ENCODE measurements around the gene SCUBE3. TPM values are rescaled to one million over a fixed set of nuclear protein-coding genes. Genes with fewer than 3 reads are reported as not detected.
A peak's percentile ranks its signal among the peaks of the same experiment; 100 is the strongest.

Gene SCUBE3
- total and polyA plus RNA-seq, 3 experiments from 2014 or later: 0.07 to 0.18 (median 0.07) TPM

DNA sequence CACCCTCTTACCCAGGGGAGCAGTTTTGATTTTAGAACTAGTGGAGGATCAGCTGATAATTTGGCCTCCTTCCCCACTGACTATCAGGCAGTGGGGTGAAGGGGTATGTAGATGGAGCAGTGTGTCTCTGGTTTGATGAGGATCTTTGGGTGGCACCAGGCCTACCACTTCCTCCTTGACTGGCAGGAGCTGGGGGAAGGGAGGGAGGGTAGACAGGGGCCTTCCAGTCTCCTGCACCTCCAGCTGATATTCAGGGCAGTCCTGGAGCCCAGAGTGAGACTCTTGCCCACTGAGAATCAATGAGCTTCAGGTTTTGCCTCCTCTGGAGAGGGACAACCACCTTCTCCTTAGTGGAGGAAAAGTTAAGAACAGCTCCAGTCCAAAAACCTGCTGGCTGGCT, 87.1 kb downstream of the SCUBE3 start:
- Histone ChIP-seq H3K27me3 (ENCODE audit: insufficient read depth, low read length, poor library complexity, severe bottlenecking) (no peaks in the 10 kb centered on the region), H3K36me3 (ENCODE audit: insufficient read depth, low read length) (no peaks in the 10 kb centered on the region), H3K27ac (ENCODE audit: low read depth, low read length) (no peak overlapping the region), H3K4me3 (ENCODE audit: low read length) (peak overlapping the region; percentile 93), H3K4me1 (ENCODE audit: insufficient read depth, low read length) (peaks cover 72% of the 10 kb centered on the region), H3K9me3 (ENCODE audit: low read length) (no peaks in the 10 kb centered on the region)
- Mint-ChIP-seq H3K27ac (peak overlapping the region; percentile 90 to 100 (median 98)), H3K4me1 (peaks cover 55 to 78% (median 67%) of the 10 kb centered on the region in 3 donors), H3K27me3 (no peaks in the 10 kb centered on the region), H3K9me3 (no peaks in the 10 kb centered on the region), H3K4me3 (peak overlapping the region; percentile 81 to 93 (median 86)), H3K36me3 (peaks cover 0 to 52% (median 13%) of the 10 kb centered on the region in 3 donors)
- ChIA-PET CTCF (interaction anchor here (0.7 to 13.7 kb wide), 7 partner anchors 9 to 196 kb away, joined by 3 to 295 read pairs (median 10); partner anchors contain the start of genes FANCE, PPARD and TEAD3), POLR2A (interaction anchor here (1.1 to 2.8 kb wide), 5 partner anchors 10 to 167 kb away, joined by 3 to 16 read pairs (median 6); partner anchors contain the start of genes FANCE and RPL10A)
- peak; percentile 39 to 75 (median 57) for DNase-seq

Other genes starting within 250 kb of the SCUBE3 start
- not detected for gene TCP11, start 72.6 kb upstream of the SCUBE3 start, total RNA-seq
- not detected for gene TCP11, start 72.6 kb upstream of the SCUBE3 start, polyA plus RNA-seq
- gene ZNF76, start 45.8 kb downstream of the SCUBE3 start, total RNA-seq: 10 to 100 TPM; 31.3 to 35.2 TPM
- gene ZNF76, start 45.8 kb downstream of the SCUBE3 start, polyA plus RNA-seq: 33.6 TPM
- gene DEF6, start 83.9 kb downstream of the SCUBE3 start, total RNA-seq: 10 to 100 TPM; 71.2 to 73.0 TPM
- 183 TPM for gene DEF6, start 83.9 kb downstream of the SCUBE3 start, polyA plus RNA-seq
- gene PPARD, start 128.6 kb downstream of the SCUBE3 start, total RNA-seq: 10 to 100 TPM; 14.8 to 16.2 TPM
- 7.7 TPM for gene PPARD, start 128.6 kb downstream of the SCUBE3 start, polyA plus RNA-seq
- 10 to 100 TPM; 23.6 to 27.5 TPM for gene FANCE, start 238.4 kb downstream of the SCUBE3 start, total RNA-seq
- gene FANCE, start 238.4 kb downstream of the SCUBE3 start, polyA plus RNA-seq: 6.5 TPM

All from CD8-positive, alpha-beta memory T cell (primary cell).